ENCODE results near the gene SYS1.

SYS1 gene

DNA sequence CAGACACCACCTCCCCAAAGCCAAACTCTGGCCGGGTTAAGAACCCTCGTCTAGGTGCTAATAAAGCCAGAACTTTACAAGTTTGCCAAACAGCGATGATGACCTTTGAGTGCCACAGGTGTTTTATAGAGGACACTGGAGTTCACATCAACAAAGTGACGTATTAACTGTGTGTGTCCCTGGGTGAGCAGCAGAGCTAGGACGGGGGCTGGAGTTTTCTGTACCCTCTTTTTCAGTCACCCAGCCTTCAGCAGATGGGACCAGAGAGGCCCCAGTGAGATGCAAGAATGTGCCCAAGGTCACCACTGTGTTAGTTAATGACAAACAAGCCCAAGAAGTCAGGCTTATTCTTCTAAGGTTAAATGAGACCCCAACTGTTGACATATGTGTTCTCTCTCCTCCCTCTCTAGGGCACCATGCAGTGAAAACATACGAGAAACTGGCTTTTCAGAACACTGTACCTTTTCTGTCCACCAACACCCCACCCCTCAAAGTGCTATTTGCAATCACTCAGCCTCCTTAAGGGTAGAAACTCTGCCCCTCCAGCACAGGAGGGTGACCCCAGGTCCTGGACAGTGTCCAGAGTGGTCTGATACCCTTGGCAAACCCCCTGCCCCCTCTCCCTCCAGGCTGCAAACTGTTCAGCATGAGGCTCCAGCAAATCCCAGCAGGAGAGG lies 20.0 kb upstream of the SYS1 start:
- no peaks in the 10 kb centered on the region for H3K9me3 ChIP-seq (replicated peaks in 1 of 11)
- peaks cover 43 to 63% (median 51%) of the 10 kb centered on the region in 10 experiments for H3K4me1 ChIP-seq
- no peak for TF ChIP-seq Cebpa-rat (IDR thresholded peaks at IDR 0.05)
- peaks cover 0 to 28% (median 0%) of the 10 kb centered on the region in 11 experiments; a peak in 7 of 22 replicates for H4K20me1 ChIP-seq
- peak overlapping the region in 3 of 11 experiments; percentile 41 to 63 (median 48); a peak in 4 of 22 replicates for H3K27ac ChIP-seq
- peaks cover 0 to 24% (median 17%) of the 10 kb centered on the region in 11 experiments; a peak in 16 of 22 replicates for H3K27me3 ChIP-seq
- peak overlapping the region in 9 of 11 experiments; percentile 88 to 97 (median 96); a peak in 11 of 22 replicates for H3K4me2 ChIP-seq
- H3K4me3 ChIP-seq: no peak overlapping the region
- peak overlapping the region in 2 of 11 experiments; percentile 2 to 21; a peak in 3 of 22 replicates for H3K9ac ChIP-seq
- H3K36me3 ChIP-seq: no peaks in the 10 kb centered on the region

DNA sequence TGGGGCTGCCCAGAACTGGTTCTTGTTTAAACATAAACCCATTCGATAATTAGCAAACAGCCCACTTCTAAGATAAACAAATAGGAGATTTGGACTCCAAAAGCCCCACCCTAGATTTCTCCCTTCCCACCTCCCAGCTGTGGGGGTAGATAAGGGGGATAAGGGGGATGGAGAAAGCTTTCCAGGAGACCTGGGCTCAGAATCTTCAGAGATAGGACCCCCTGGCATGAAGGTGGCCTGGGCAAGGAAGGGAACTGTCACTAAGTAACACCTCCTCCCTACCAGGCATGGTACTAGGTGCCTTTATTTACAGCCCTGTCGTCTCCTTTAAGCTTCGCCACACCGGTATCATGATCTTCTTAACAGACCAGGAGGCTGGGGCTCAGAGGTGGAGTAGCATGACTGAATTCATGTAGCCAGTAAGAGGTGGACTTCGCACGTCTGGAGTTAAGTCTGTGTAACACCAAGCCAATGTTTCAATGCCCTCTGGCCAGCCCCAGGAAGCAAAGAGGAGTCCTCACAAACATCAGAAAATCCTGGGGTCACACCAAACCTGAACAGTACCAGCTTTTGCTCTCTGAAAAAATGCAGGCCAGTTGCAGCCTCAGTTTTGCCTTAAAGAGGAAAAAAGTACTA lies 19.3 kb upstream of the SYS1 start:
- Histone ChIP-seq H3K36me3 (no peaks in the 10 kb centered on the region), H4K20me1 (peaks cover 0 to 25% (median 0%) of the 10 kb centered on the region in 11 experiments; a peak in 7 of 22 replicates), H3K4me3 (peak overlapping the region in 1 of 10 experiments; percentile 32; a peak in 1 of 20 replicates), H3K27ac (peak overlapping the region in 7 of 11 experiments; percentile 4 to 63 (median 34); a peak in 8 of 22 replicates), H3K4me1 (peaks cover 48 to 64% (median 55%) of the 10 kb centered on the region in 10 experiments), H3K9ac (peak overlapping the region in 3 of 11 experiments; percentile 2 to 21 (median 10); a peak in 3 of 22 replicates), H3K4me2 (peak overlapping the region; percentile 88 to 97 (median 96); a peak in 20 of 22 replicates), H3K27me3 (peaks cover 0 to 24% (median 17%) of the 10 kb centered on the region in 11 experiments; a peak in 16 of 22 replicates), H3K9me3 (replicated peaks in 1 of 11) (no peaks in the 10 kb centered on the region)
- TF ChIP-seq Cebpa-rat (IDR thresholded peaks at IDR 0.05): no peak

DNA sequence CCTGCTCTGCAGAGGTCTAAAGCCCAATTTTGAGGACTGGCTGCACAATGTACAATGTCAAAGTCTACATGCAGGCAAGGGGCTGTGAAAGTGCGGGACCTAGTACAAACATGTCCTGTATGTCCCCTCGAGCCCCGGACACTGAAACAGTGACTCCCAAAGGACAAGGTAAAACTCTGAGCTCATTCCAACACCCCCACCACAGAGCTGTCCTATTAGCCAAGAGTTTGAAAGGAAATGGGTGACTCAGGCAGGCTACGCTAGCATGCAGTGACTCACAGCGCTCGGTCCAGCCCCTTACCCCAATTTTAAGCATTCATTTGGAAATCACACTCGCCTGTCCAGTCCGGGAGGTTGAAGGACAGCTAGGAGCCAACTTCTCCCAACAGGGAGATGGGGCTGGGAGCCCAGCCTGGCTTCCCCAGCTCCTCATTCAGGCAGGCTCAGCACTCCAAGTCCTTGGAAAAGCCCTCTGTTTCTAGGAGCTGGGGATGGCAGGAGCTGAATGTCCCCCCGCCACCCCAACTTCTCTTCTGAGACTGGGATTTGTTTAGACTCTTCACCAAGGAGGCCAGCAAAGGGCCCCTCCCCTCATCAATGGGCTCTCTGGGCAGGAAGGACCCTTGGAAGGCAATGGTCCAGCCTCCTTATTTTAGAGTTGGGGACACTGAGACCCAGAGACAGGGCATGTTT lies 18.6 kb upstream of the SYS1 start:
- no peak for TF ChIP-seq Cebpa-rat (IDR thresholded peaks at IDR 0.05)
- peaks cover 0 to 24% (median 17%) of the 10 kb centered on the region in 11 experiments; a peak in 16 of 22 replicates for H3K27me3 ChIP-seq
- H3K4me1 ChIP-seq: peaks cover 49 to 64% (median 53%) of the 10 kb centered on the region in 10 experiments

DNA sequence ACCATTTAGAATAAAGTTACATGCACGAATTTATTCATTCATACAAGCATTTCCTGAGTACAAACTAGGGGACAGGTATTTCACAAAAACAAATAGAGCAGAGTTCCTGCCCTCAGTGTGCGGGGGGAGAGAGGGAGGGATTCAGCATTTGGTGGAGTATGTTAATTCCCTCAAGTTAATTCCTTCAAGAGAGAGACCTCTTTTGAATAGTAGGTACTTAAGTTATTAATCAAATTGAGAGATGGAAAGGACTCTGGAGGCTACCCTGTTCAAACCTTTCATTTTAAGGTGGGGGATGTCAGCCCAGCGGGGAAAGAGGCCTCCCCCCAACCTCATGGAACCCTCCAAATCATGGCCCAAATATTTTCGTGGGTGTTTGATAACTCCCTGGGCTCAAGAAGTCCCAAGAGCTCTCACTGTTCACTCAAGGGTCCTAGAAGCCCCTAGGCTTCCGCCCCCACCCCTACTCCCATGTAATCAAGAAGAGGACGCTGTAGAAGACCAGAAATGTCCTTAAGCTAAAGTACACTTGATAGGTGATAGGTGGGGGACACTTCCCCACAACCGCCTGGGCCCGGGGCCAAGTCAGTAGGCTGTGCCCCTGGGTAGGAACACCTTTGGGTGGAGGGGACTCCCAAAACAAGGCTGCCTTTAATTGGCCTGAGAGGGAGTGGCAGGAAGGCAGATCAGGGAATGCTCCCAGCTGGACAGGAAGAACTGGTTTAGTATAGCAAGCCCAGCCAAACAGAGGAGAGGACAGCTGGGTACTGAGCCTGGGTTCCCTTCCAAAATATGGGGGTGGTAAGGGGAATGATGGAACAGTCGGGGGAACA lies 17.6 kb upstream of the SYS1 start:
- Histone ChIP-seq H3K4me1 (peaks cover 49 to 64% (median 53%) of the 10 kb centered on the region in 10 experiments), H3K9ac (peak overlapping the region in 2 of 11 experiments; percentile 27 to 32; a peak in 5 of 22 replicates), H4K20me1 (peaks cover 0 to 15% (median 0%) of the 10 kb centered on the region in 11 experiments; a peak in 7 of 22 replicates), H3K27me3 (peaks cover 0 to 24% (median 17%) of the 10 kb centered on the region in 11 experiments; a peak in 16 of 22 replicates), H3K27ac (peak overlapping the region in 4 of 11 experiments; percentile 31 to 58 (median 44); a peak in 8 of 22 replicates), H3K9me3 (replicated peaks in 1 of 11) (no peaks in the 10 kb centered on the region), H3K36me3 (no peaks in the 10 kb centered on the region), H3K4me3 (no peak overlapping the region), H3K4me2 (peak overlapping the region; percentile 88 to 97 (median 96))
- no peak for TF ChIP-seq Cebpa-rat (IDR thresholded peaks at IDR 0.05)

More for the DNA sequence above, 18.6 kb upstream of the SYS1 start:
- Histone ChIP-seq H3K4me2 (peak overlapping the region; percentile 88 to 97 (median 96)), H3K9ac (peak overlapping the region in 2 of 11 experiments; percentile 5 to 36; a peak in 2 of 22 replicates), H3K4me3 (peak overlapping the region in 1 of 10 experiments; percentile 32; a peak in 4 of 20 replicates), H4K20me1 (peaks cover 0 to 21% (median 0%) of the 10 kb centered on the region in 11 experiments; a peak in 7 of 22 replicates), H3K27ac (peak overlapping the region in 9 of 11 experiments; percentile 11 to 63 (median 48); a peak in 13 of 22 replicates), H3K36me3 (no peaks in the 10 kb centered on the region), H3K9me3 (replicated peaks in 1 of 11) (no peaks in the 10 kb centered on the region)

DNA sequence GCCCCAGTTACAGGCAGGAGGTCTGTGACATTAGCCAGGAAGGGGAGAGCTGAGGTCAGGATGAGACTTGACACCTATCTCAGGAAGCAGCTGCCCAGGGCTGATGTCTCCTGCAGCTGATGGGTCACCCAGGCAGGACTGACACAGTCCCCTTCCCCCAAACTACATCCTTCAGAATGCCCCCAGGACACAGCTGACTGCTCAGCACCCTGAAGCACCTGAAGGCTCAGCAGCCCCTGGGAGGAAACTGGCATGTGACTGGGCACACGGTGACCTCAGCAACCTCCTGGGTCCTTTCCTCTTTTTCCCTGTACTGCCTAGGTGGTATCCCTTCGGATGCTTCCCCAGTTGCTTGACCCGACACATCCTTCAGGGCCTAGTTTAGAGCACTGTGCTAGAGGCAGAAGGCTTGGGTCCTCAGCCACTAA lies 16.7 kb upstream of the SYS1 start:
- Histone ChIP-seq H3K27me3 (peaks cover 0 to 24% (median 17%) of the 10 kb centered on the region in 11 experiments; a peak in 16 of 22 replicates), H4K20me1 (peaks cover 0 to 15% (median 0%) of the 10 kb centered on the region in 11 experiments; a peak in 6 of 22 replicates), H3K9ac (peak overlapping the region in 3 of 11 experiments; percentile 4 to 70 (median 32); a peak in 4 of 22 replicates), H3K4me3 (peak overlapping the region in 2 of 10 experiments; percentile 4 to 62; a peak in 1 of 20 replicates), H3K36me3 (no peaks in the 10 kb centered on the region), H3K4me2 (peak overlapping the region; percentile 88 to 97 (median 96)), H3K9me3 (replicated peaks in 1 of 11) (no peaks in the 10 kb centered on the region), H3K4me1 (peaks cover 49 to 64% (median 53%) of the 10 kb centered on the region in 10 experiments), H3K27ac (peak overlapping the region in 2 of 11 experiments; percentile 31 to 58; a peak in 3 of 22 replicates)
- no peak for TF ChIP-seq Cebpa-rat (IDR thresholded peaks at IDR 0.05)

DNA sequence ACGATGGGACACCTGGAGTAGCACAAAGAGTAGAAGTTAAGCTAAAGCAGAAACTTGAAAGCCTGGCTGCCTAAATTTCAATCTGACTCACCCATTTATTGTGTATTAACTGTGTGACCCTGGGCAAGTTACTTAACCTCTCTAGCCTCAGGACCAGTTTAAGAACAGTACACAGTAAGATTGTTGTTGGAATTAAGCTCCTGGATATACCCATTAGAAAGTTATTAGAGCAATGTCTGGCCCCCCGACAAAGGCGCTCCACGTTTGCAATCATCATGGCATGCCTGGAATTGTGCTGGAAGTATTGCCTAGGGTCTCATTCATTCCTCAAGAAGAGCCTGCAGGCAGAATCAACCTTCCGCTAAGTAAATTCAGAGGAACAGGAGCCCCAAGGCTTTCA lies 16.1 kb upstream of the SYS1 start:
- Histone ChIP-seq H3K9ac (peak overlapping the region in 9 of 11 experiments; percentile 61 to 76 (median 72); a peak in 13 of 22 replicates), H3K27ac (peak overlapping the region in 1 of 11 experiments; percentile 50; a peak in 1 of 22 replicates), H4K20me1 (peaks cover 0 to 15% (median 0%) of the 10 kb centered on the region in 11 experiments; a peak in 6 of 22 replicates), H3K4me2 (peak overlapping the region; percentile 88 to 97 (median 96)), H3K4me1 (peaks cover 49 to 63% (median 52%) of the 10 kb centered on the region in 10 experiments), H3K4me3 (peak overlapping the region in 7 of 10 experiments; percentile 60 to 72 (median 62); a peak in 8 of 20 replicates), H3K36me3 (no peaks in the 10 kb centered on the region), H3K27me3 (peaks cover 0 to 24% (median 17%) of the 10 kb centered on the region in 11 experiments; a peak in 16 of 22 replicates), H3K9me3 (replicated peaks in 1 of 11) (no peaks in the 10 kb centered on the region)
- TF ChIP-seq Cebpa-rat (IDR thresholded peaks at IDR 0.05): no peak

DNA sequence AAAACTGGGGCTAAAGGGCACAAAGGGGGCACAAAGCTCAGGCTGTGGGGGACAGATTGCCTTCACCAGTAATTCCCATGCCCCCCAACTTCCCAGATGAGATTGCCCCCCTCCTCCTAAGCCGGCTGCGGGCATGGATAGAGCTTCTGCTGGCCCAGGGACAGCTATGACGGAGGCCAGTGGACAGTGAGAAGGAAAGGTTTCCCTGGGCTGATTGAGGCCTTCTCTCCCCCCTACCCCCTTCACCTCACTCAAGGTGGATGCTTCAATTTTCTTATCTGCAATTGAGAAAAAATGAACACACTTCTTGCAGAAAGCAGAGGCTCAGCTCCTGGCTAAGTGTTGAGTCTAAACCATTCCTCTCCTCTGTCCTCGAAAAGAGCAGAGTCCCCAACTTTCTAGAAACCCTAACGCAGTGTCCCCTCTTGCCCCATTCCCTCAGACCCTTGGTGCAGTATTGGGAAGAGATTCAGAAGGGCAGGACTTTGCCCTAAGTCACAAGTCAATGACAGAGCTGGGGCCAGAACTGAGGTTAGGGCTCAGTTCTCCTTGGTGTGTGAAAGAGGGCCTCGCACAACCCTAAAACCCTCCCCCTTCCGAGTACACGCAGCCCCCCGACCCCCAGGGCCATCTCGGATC lies 15.5 kb upstream of the SYS1 start:
- Histone ChIP-seq H4K20me1 (peaks cover 0 to 15% (median 0%) of the 10 kb centered on the region in 11 experiments; a peak in 6 of 22 replicates), H3K4me3 (peak overlapping the region; percentile 54 to 72 (median 62)), H3K27me3 (peaks cover 0 to 24% (median 17%) of the 10 kb centered on the region in 11 experiments; a peak in 16 of 22 replicates), H3K4me2 (peak overlapping the region; percentile 88 to 97 (median 96)), H3K9me3 (replicated peaks in 1 of 11) (no peaks in the 10 kb centered on the region), H3K4me1 (peaks cover 49 to 58% (median 51%) of the 10 kb centered on the region in 10 experiments), H3K36me3 (no peaks in the 10 kb centered on the region), H3K27ac (peak overlapping the region in 10 of 11 experiments; percentile 20 to 65 (median 54); a peak in 18 of 22 replicates), H3K9ac (peak overlapping the region; percentile 51 to 76 (median 71); a peak in 21 of 22 replicates)
- TF ChIP-seq Cebpa-rat (IDR thresholded peaks at IDR 0.05): no peak
